KMS-11 (cell line): ENCODE results near the gene FEN1.

Experiments
- H2AFZ ChIP-seq: fragments of 200-600 bp; sonication (generic); 2 replicates; pipeline ENCODE4 v1.6.1; 2016; ENCODE audit warnings: antibody characterized with exemption, mixed run types, low read depth
- H3K27ac ChIP-seq: fragments of 200-600 bp; sonication (generic); 2 replicates; pipeline ENCODE4 v1.6.1; 2016; ENCODE audit warnings: mild to moderate bottlenecking, mixed run types
- H3K27me3 ChIP-seq: fragments of 200-600 bp; sonication (generic); 2 replicates; pipeline ENCODE4 v1.6.1; 2017; ENCODE audit warnings: mild to moderate bottlenecking, low read depth, mixed run types, moderate library complexity; ENCODE audit not compliant: insufficient read depth
- H3K36me3 ChIP-seq: fragments of 200-600 bp; sonication (generic); 2 replicates; pipeline ENCODE4 v1.6.1; 2017; ENCODE audit warnings: mild to moderate bottlenecking, mixed run types; ENCODE audit not compliant: insufficient read depth
- H3K4me1 ChIP-seq: fragments of 200-600 bp; sonication (generic); 2 replicates; pipeline ENCODE4 v1.6.1; 2016; ENCODE audit warnings: mild to moderate bottlenecking, low read depth, mixed run types; ENCODE audit not compliant: poor library complexity, severe bottlenecking
- H3K4me2 ChIP-seq: fragments of 200-600 bp; sonication (generic); 2 replicates; pipeline ENCODE4 v1.7.0; 2016; ENCODE audit warnings: mild to moderate bottlenecking, mixed run types
- H3K4me3 ChIP-seq: fragments of 200-600 bp; sonication (generic); IDR thresholded peaks from 2 replicates; pipeline ENCODE4 v1.6.1; 2017; ENCODE audit warnings: low read depth, low read length, mixed read lengths; ENCODE audit not compliant: insufficient read depth
- H3K79me2 ChIP-seq: fragments of 200-600 bp; sonication (generic); 2 replicates; pipeline ENCODE4 v1.6.1; 2016; ENCODE audit warnings: low read depth, mixed run types; ENCODE audit not compliant: insufficient read depth
- H3K9ac ChIP-seq: fragments of 200-600 bp; sonication (generic); 2 replicates; pipeline ENCODE4 v1.6.1; 2016; ENCODE audit warnings: mild to moderate bottlenecking, mixed run types
- H4K20me1 ChIP-seq: fragments of 200-600 bp; sonication (generic); 2 replicates; pipeline ENCODE4 v1.6.1; 2016; ENCODE audit warnings: mild to moderate bottlenecking, mixed run types; ENCODE audit not compliant: insufficient read depth
- CTCF ChIP-seq: fragments of 200-600 bp; sonication (generic); conservative IDR thresholded peaks from 2 replicates; pipeline ENCODE4 v1.6.1; 2017; ENCODE audit warnings: low read depth, mild to moderate bottlenecking, antibody characterized with exemption, low read length, moderate library complexity, mixed read lengths

Gene FEN1

GRCh38 chr11:61769946-61770683, 22.6 kb upstream of the FEN1 start:
- H3K79me2 ChIP-seq = no peaks in the 10 kb centered on the region
- H3K4me1 ChIP-seq = no peaks in the 10 kb centered on the region
- H4K20me1 ChIP-seq = no peaks in the 10 kb centered on the region
- no peaks in the 10 kb centered on the region for H3K36me3 ChIP-seq
- H3K4me3 ChIP-seq = no peak overlapping the region
- H3K4me2 ChIP-seq = no peak overlapping the region
- H3K27me3 ChIP-seq = no peaks in the 10 kb centered on the region
- H3K27ac ChIP-seq = no peak overlapping the region
- H3K9ac ChIP-seq = no peak overlapping the region
- no peak for TF ChIP-seq CTCF
- no peak overlapping the region for H2AFZ ChIP-seq

- H3K79me2 ChIP-seq = no peaks in the 10 kb centered on the region
- no peaks in the 10 kb centered on the region for H3K27me3 ChIP-seq
- H3K4me1 ChIP-seq = no peaks in the 10 kb centered on the region
- no peaks in the 10 kb centered on the region for H4K20me1 ChIP-seq
- TF ChIP-seq CTCF = no peak
- H3K4me3 ChIP-seq = no peak overlapping the region
- H3K4me2 ChIP-seq = no peak overlapping the region
- H2AFZ ChIP-seq = no peak overlapping the region
- no peak overlapping the region for H3K27ac ChIP-seq
- no peak overlapping the region for H3K9ac ChIP-seq
- H3K36me3 ChIP-seq = no peaks in the 10 kb centered on the region
These were observed 21.4 kb upstream of the FEN1 start for GRCh38 chr11:61771195-61771894.

- H4K20me1 ChIP-seq = no peaks in the 10 kb centered on the region
- H3K36me3 ChIP-seq = no peaks in the 10 kb centered on the region
- H2AFZ ChIP-seq = no peak overlapping the region
- H3K4me3 ChIP-seq = no peak overlapping the region
- H3K4me2 ChIP-seq = no peak overlapping the region
- H3K79me2 ChIP-seq = no peaks in the 10 kb centered on the region
- no peaks in the 10 kb centered on the region for H3K27me3 ChIP-seq
- H3K9ac ChIP-seq = no peak overlapping the region
- no peak for TF ChIP-seq CTCF
- H3K27ac ChIP-seq = no peak overlapping the region
- H3K4me1 ChIP-seq = peaks cover 5% of the 10 kb centered on the region
These were observed 20.7 kb upstream of the FEN1 start for GRCh38 chr11:61771985-61772455.

- no peak overlapping the region for H3K9ac ChIP-seq
- no peak overlapping the region for H3K27ac ChIP-seq
- no peaks in the 10 kb centered on the region for H3K27me3 ChIP-seq
- H3K79me2 ChIP-seq = no peaks in the 10 kb centered on the region
- no peak for TF ChIP-seq CTCF
- no peak overlapping the region for H3K4me2 ChIP-seq
- no peak overlapping the region for H2AFZ ChIP-seq
- no peaks in the 10 kb centered on the region for H4K20me1 ChIP-seq
- H3K36me3 ChIP-seq = no peaks in the 10 kb centered on the region
- H3K4me1 ChIP-seq = peaks cover 7% of the 10 kb centered on the region
- H3K4me3 ChIP-seq = no peak overlapping the region
These were observed 19.4 kb upstream of the FEN1 start for GRCh38 chr11:61773356-61773755.
